Skeletal muscle satellite cell (primary cell): ENCODE data around the gene SH3RF2.

Source experiments
- H3K27me3 ChIP-seq: 2 replicates; pipeline ENCODE4 v1.7.0; 2013; ENCODE audit warnings: low read length; ENCODE audit not compliant: control insufficient read depth, insufficient read depth
- H3K36me3 ChIP-seq: 2 replicates; pipeline ENCODE4 v1.7.0; 2013; ENCODE audit warnings: mild to moderate bottlenecking, control low read depth, low read length; ENCODE audit not compliant: insufficient read depth
- H3K4me1 ChIP-seq: 2 replicates; pipeline ENCODE4 v1.7.0; 2013; ENCODE audit warnings: low read length; ENCODE audit not compliant: control insufficient read depth, insufficient read depth
- H3K4me2 ChIP-seq: 2 replicates; pipeline ENCODE4 v1.7.0; 2013; ENCODE audit warnings: mild to moderate bottlenecking, low read length
- H3K4me3 ChIP-seq: 2 replicates; pipeline ENCODE4 v1.7.0; 2013; ENCODE audit warnings: low read length
- H3K9ac ChIP-seq: 2 replicates; pipeline ENCODE4 v1.7.0; 2013; ENCODE audit warnings: mild to moderate bottlenecking, low read depth, low read length, moderate library complexity
- H3K9me3 ChIP-seq: replicated peaks from 2 replicates; pipeline ENCODE4 v1.7.0; 2013; ENCODE audit warnings: mild to moderate bottlenecking, control low read depth, low read length

The SH3RF2 gene

DNA sequence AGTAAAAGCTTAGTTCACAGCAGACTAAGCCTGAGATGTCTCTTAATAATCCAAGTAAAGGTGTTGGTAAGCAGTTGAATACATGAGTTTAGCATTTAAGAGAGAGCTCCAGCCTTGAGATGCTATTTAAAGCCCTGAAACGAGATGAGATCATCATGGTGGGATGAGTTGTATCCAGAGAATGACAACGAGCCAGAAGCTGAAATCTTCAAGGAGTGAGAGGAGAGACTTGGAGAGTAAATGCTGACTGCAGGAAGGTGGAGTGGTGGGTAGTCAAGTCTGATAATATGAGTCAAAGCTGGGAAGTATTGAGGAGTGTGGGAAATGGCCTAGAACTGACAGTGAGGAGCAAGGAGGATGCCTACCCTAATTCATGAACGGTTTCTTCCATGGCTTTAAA lies 115.3 kb downstream of the SH3RF2 start:
- Histone ChIP-seq H3K9ac (no peak overlapping the region), H3K4me1 (peaks cover 3% of the 10 kb centered on the region), H3K27me3 (no peaks in the 10 kb centered on the region), H3K9me3 (no peaks in the 10 kb centered on the region), H3K36me3 (no peaks in the 10 kb centered on the region), H3K4me3 (no peak overlapping the region), H3K4me2 (no peak overlapping the region)

DNA sequence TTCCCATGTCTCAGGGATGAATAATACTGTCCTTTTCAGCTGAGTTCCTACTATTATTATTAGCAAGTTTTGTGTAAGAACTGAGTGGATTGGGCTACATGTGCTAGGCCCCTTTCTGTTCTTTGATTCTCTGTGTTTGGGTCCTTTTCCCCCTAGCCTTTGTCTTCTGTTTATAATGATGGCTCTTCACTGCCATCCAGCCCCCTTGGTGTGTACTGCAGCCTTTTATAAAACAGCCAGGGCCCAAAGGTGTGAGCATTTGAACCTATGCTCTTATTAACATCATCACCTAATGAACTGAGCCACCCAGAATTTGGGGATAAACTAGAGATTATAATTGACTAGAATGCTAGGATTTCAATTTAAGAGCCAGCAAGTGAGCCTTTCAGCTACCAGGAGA lies 116.4 kb downstream of the SH3RF2 start:
- Histone ChIP-seq H3K36me3 (no peaks in the 10 kb centered on the region), H3K4me2 (no peak overlapping the region), H3K9ac (no peak overlapping the region), H3K4me1 (peaks cover 3% of the 10 kb centered on the region), H3K9me3 (no peaks in the 10 kb centered on the region), H3K27me3 (no peaks in the 10 kb centered on the region), H3K4me3 (no peak overlapping the region)

DNA sequence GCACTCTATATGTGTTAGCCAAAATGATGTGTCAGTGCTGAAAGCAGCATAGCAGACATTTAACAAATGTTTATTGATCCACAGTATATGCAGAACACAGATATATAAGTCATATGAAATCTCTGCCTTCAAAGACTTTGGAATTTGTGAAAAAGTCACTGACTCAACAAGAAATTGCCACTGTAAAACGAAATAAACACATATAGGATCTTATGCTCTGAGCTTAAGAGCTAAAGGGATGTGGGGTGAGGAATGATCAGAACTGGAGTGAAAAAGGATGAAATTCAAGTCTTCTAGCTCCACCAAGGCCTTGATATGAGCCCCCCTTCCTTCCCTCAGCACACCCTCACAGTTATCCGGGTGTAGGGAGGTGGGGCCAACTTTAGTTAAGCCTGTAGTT lies 119.1 kb downstream of the SH3RF2 start:
- Histone ChIP-seq H3K36me3 (no peaks in the 10 kb centered on the region), H3K9me3 (no peaks in the 10 kb centered on the region), H3K4me2 (no peak overlapping the region), H3K27me3 (peaks cover 5% of the 10 kb centered on the region), H3K4me1 (peaks cover 3% of the 10 kb centered on the region), H3K9ac (no peak overlapping the region), H3K4me3 (no peak overlapping the region)

DNA sequence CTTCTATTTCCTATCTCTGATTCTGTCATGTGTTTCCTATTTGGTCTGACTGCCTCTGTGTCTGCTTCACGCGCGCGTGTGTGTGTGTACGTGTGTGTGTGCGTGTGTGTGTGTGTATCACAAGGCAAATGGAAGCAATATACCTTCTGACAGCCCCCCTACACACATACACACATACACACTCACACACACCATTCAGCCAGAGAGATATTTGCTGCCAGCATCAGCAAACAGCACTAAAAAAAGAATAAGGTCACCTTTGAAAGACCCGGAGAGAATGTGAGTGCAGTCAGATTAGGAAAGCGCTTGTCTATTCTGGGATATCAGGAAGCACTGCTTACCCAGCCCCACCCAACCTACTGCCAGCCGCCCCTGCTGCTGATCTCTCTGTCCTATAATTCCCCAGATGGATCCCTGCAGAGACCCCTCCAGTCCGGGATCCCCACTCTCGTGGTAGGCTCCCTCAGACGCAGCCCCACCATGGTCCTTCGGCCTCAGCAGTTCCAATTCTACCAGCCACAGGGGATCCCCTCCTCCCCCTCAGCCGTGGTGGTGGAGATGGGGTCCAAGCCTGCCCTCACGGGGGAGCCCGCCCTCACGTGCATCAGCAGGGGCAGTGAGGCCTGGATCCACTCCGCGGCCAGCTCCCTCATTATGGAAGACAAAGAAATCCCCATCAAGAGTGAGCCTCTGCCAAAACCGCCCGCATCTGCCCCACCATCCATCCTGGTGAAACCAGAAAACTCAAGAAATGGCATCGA lies 123.3 kb downstream of the SH3RF2 start:
- Histone ChIP-seq H3K4me1 (no peaks in the 10 kb centered on the region), H3K36me3 (no peaks in the 10 kb centered on the region), H3K4me3 (no peak overlapping the region), H3K9ac (no peak overlapping the region), H3K4me2 (no peak overlapping the region), H3K27me3 (peaks cover 5% of the 10 kb centered on the region), H3K9me3 (no peaks in the 10 kb centered on the region)

DNA sequence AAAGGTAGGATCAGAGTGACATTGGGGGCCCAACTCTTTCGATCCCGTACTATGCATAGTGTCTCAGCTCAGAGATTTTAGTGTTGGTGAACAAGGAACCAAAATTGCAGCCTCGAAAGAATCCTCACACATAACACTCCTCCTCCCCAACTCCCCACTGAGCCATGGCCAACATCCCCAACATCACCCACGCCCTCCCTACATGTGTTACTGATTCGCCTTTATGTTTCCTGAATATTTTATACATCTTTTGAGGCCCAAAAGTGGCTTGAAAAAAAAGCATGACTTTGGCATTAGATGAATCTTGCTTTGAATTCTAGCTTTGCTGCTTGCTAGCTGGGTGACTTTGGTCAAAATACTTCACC lies 123.8 kb downstream of the SH3RF2 start:
- H3K9ac ChIP-seq = no peak overlapping the region
- H3K4me3 ChIP-seq = no peak overlapping the region
- H3K4me2 ChIP-seq = no peak overlapping the region
- no peaks in the 10 kb centered on the region for H3K36me3 ChIP-seq
- H3K27me3 ChIP-seq = peaks cover 5% of the 10 kb centered on the region
- H3K9me3 ChIP-seq = no peaks in the 10 kb centered on the region
- no peaks in the 10 kb centered on the region for H3K4me1 ChIP-seq

DNA sequence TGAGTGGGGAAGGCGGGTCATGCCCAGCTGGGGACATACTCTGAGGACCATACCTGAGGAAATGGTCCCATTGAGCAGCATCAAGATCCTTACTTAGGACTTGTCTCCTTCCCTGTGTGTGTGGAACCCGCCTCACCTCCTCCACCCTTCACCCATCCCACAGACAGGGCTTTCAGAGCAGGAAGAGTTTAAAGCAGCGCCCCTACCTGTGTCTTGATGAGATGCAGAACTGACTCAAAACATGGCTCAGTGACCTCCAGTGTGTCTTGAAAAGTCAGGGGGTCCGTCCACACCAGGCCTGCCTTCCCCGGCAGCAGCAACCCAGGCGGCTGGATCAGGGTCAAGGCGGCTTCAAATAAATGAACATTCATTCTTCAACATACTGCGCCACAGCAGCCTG lies 130.6 kb downstream of the SH3RF2 start:
- H3K27me3 ChIP-seq = no peaks in the 10 kb centered on the region
- no peak overlapping the region for H3K9ac ChIP-seq
- no peak overlapping the region for H3K4me3 ChIP-seq
- no peaks in the 10 kb centered on the region for H3K36me3 ChIP-seq
- no peak overlapping the region for H3K4me2 ChIP-seq
- H3K9me3 ChIP-seq = no peaks in the 10 kb centered on the region
- no peaks in the 10 kb centered on the region for H3K4me1 ChIP-seq

DNA sequence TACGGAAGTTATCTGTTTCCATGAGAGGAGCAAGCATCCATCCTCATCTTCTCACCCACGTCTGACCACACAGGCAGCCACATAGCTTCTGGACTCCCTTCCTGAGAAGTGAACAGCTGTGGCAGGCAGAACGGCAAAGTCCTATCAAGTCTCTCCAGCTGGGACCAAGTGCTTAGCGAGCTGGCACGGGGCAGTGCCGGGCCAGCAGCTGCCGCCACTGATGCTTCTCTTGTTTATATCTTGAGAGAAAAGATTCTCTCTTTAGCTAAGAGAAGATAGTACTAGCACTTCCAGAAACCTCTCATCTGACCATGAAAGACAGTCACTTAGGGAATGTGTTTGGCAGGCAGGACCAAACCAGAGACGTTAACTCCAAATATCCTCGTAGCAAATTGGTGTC lies 131.8 kb downstream of the SH3RF2 start:
- no peak overlapping the region for H3K4me3 ChIP-seq
- H3K9ac ChIP-seq = no peak overlapping the region
- H3K9me3 ChIP-seq = no peaks in the 10 kb centered on the region
- H3K36me3 ChIP-seq = no peaks in the 10 kb centered on the region
- H3K4me1 ChIP-seq = no peaks in the 10 kb centered on the region
- no peak overlapping the region for H3K4me2 ChIP-seq
- no peaks in the 10 kb centered on the region for H3K27me3 ChIP-seq

DNA sequence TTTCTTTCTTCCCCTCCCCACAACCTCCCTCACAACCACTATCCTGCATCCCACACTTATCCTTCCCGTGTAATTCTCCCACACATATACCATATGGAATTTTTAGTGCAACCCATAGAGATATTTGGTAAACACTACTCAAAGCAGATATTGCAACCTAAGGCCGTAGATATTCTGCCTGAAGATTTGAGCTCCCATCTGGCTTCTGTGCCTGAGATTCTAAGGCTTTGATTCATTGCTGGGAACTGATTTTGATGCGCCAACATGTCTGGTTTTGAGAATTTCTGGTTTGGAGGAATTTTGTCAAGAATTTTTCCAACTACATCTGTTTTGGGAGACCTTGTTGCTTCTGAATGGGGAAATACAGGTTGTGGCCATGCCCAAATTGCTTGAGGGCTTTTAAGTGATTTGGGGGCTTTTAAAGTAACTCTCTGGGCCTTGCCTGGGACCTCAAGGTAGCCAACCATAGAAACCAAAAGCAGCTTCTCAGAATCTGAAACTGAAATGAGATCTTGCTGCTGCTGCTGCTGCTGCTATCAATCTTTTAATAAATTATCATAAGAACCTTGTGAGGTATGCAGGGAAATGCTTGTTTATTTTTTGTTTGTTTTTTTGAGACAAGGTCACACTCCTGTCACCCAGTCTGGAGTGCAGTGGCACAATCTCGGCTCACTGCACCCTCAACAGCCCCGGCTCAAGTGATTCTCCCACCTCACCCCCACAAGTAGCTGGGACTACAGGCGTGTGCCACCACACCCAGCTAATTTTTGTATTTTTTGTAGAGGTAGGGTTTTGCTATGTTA lies 132.8 kb downstream of the SH3RF2 start:
- Histone ChIP-seq H3K9me3 (no peaks in the 10 kb centered on the region), H3K36me3 (no peaks in the 10 kb centered on the region), H3K4me2 (no peak overlapping the region), H3K4me3 (no peak overlapping the region), H3K4me1 (no peaks in the 10 kb centered on the region), H3K27me3 (no peaks in the 10 kb centered on the region), H3K9ac (no peak overlapping the region)

DNA sequence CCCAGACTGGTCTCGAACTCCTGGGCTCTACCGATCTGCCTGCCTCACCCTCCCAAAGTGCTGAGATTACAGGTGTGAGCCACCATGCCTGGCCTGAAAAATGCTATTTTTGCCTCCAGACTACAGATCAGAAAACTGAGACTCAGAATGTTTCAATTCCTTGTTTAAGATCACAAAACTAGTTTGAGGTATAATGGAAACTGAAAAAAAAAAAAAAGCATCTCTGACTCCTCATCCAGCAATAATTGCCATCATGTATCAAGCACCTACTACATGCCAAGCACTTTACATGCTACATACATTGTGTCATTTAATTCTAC lies 133.4 kb downstream of the SH3RF2 start:
- no peaks in the 10 kb centered on the region for H3K36me3 ChIP-seq
- H3K4me2 ChIP-seq = no peak overlapping the region
- no peak overlapping the region for H3K9ac ChIP-seq
- no peak overlapping the region for H3K4me3 ChIP-seq
- no peaks in the 10 kb centered on the region for H3K27me3 ChIP-seq
- no peaks in the 10 kb centered on the region for H3K9me3 ChIP-seq
- H3K4me1 ChIP-seq = no peaks in the 10 kb centered on the region

DNA sequence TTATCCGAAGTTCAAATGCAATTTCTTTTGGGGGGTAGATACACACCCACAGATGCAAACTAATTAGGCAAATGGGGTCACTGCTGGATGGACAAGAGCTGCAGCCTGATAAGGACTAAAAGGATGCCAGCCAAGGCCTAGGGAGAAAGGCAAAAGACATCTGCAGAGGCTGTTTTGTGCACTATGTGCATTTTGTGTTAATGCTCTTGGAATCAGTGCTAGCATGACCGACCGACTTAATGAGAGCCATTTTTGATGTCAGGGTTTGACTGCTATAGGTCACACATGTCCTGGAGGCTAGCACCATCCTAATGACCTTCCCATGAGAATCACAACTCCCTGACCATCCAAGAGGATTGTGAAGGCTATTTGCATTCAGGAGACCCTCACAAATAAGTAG lies 134.4 kb downstream of the SH3RF2 start:
- Histone ChIP-seq H3K4me3 (no peak overlapping the region), H3K9ac (no peak overlapping the region), H3K4me2 (no peak overlapping the region), H3K27me3 (no peaks in the 10 kb centered on the region), H3K4me1 (no peaks in the 10 kb centered on the region), H3K9me3 (no peaks in the 10 kb centered on the region), H3K36me3 (no peaks in the 10 kb centered on the region)

DNA sequence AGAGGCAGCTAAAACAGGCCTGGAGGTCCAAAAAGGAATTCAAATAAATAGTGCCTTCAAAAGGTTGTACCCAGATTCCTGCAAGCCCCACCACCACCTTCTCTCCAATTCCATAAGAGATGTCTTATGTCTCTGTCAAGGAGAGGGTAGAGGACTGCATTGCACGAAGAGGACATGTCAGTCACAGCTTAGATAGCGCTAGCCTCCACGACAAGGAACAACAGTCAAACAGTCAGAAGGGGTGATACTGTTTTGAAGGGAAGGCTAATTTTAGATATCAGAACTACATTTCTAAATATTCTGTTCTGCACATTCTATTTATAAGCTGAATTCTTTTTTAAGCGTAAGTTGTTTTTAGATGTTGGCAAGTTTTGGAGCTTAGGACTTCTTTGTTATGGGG lies 134.8 kb downstream of the SH3RF2 start:
- no peak overlapping the region for H3K4me3 ChIP-seq
- no peaks in the 10 kb centered on the region for H3K27me3 ChIP-seq
- no peaks in the 10 kb centered on the region for H3K36me3 ChIP-seq
- no peaks in the 10 kb centered on the region for H3K9me3 ChIP-seq
- no peak overlapping the region for H3K4me2 ChIP-seq
- H3K9ac ChIP-seq = no peak overlapping the region
- H3K4me1 ChIP-seq = no peaks in the 10 kb centered on the region

DNA sequence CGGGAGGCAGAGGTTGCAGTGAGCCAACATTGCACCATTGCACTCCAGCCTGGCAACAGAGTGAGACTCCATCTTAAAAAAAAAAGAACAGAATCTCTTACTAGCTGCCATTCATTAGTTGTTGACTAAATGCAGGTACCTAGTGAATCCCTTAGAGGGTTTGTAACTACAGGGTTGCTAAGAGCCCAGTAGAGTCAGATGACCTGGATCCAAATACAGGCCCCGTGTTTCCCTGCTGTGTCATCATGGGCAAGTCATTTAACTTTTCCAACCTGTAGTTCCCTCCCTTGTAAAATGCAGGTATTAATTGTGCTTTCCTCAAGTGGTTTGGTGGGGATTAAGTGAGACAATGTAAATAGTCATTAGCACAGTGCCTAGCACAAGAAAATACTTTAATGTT lies 136.2 kb downstream of the SH3RF2 start:
- no peak overlapping the region for H3K9ac ChIP-seq
- no peaks in the 10 kb centered on the region for H3K9me3 ChIP-seq
- no peak overlapping the region for H3K4me2 ChIP-seq
- no peaks in the 10 kb centered on the region for H3K27me3 ChIP-seq
- no peaks in the 10 kb centered on the region for H3K36me3 ChIP-seq
- no peak overlapping the region for H3K4me3 ChIP-seq
- no peaks in the 10 kb centered on the region for H3K4me1 ChIP-seq
